HG03060 (cell line): ENCODE results near the gene METTL3.
"Not testable (repeated sequence)": the region's sequence is repeated elsewhere in the genome, so short reads cannot be mapped to it uniquely, and the experiment has no call there.

ENCODE experiments used
- ATAC-seq: cut with Tn5 transposase; IDR thresholded peaks from one replicate; pipeline ENCODE4 v1.9.1; 2021; ENCODE audit warnings: low read depth, moderate number of reproducible peaks; ENCODE audit not compliant: unreplicated experiment

Gene METTL3

GRCh38 chr14:21510735-21511657, at the start of gene METTL3:
METTL3 (minus strand) TSS chr14:21511340; CDS start chr14:21511223, 117 bp downstream.
- peak; percentile 99 for ATAC-seq

GRCh38 chr14:21558703-21559170, 47.6 kb upstream of the METTL3 start:
- no peak for ATAC-seq

GRCh38 chr14:21557084-21557901, 46.2 kb upstream of the METTL3 start:
- no peak for ATAC-seq

GRCh38 chr14:21556378-21557083, 45.4 kb upstream of the METTL3 start:
- no peak for ATAC-seq

- ATAC-seq: no peak
These were observed 42.1 kb upstream of the METTL3 start for GRCh38 chr14:21553266-21553665.

GRCh38 chr14:21544588-21544987, 33.4 kb upstream of the METTL3 start:
- not testable (repeated sequence) for ATAC-seq

- no peak for ATAC-seq
These were observed 32.8 kb upstream of the METTL3 start for GRCh38 chr14:21543963-21544362.

GRCh38 chr14:21543521-21543960, 32.4 kb upstream of the METTL3 start:
- ATAC-seq: no peak

GRCh38 chr14:21541413-21542074, 30.4 kb upstream of the METTL3 start:
- ATAC-seq: no peak

GRCh38 chr14:21539189-21539940, 28.2 kb upstream of the METTL3 start:
- no peak for ATAC-seq

GRCh38 chr14:21537090-21537424, 25.9 kb upstream of the METTL3 start:
- ATAC-seq: no peak

- ATAC-seq: no peak
These were observed 25.4 kb upstream of the METTL3 start for GRCh38 chr14:21536418-21537089.

GRCh38 chr14:21535545-21536417, 24.6 kb upstream of the METTL3 start:
- no peak for ATAC-seq

- ATAC-seq: no peak
These were observed 23.4 kb upstream of the METTL3 start for GRCh38 chr14:21534576-21534975.

- no peak for ATAC-seq
These were observed 22.2 kb upstream of the METTL3 start for GRCh38 chr14:21533294-21533693.

GRCh38 chr14:21529515-21529914, 18.4 kb upstream of the METTL3 start:
- ATAC-seq: no peak

- no peak for ATAC-seq
These were observed 17.5 kb upstream of the METTL3 start for GRCh38 chr14:21528381-21529348.
